ENCODE data around the gene HSPG2. TPM values are rescaled to one million over a fixed set of nuclear protein-coding genes. Genes with fewer than 3 reads are reported as not detected.

HSPG2 gene
- total and polyA plus RNA-seq, 10 of the 15 experiments (the other 5 are each of a cell fraction or from before 2014, with no cell fraction given): 0.30 to 3.4 (median 0.73) TPM; not detected in 2

DNA sequence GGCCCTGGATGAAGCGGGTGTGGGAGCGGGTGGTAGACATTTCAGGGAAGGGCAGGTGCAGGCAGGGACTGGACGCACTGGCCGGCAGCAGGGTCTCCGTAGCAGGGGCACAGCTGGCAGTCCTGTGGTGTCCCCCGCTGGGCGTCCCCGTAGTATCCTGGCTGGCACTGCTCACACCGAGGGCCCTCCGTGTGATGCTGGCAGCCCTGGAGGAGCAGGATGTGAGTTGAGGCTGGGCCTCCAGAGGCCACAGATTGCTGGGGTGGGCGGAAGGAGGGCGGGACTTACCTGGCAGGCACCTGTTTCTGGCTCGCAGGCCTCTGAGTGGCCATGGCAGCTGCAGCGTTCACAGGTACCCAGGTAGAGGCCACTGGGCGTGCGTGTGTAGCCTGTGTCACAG is 62.8 kb downstream of the HSPG2 start:
- no peak overlapping the region for H3K4me3 ChIP-seq
- FAIRE-seq (no peak), ATAC-seq (no peak), DNase-seq (ENCODE audit: low read depth, low spot score) (no peak)
- H3K27ac ChIP-seq (ENCODE audit: control insufficient read depth, insufficient read depth): no peak overlapping the region
- no peaks in the 10 kb centered on the region for H4K20me1 ChIP-seq (ENCODE audit: control insufficient read depth, insufficient read depth)
- ChIA-PET RAD21 (ENCODE audit: unreplicated experiment) (no interaction called here), POLR2A (no interaction called here), CTCF (no interaction called here), SMC1A (ENCODE audit: uncharacterized antibody, unreplicated experiment) (no interaction called here)
- H2AFZ ChIP-seq (ENCODE audit: control insufficient read depth, low read depth, low read length): no peak overlapping the region
- in situ Hi-C loops (cut with MboI) (no loop called here), intact Hi-C loops (cut with micrococcal nuclease; ENCODE audit: unreplicated experiment) (no loop called here)
- H3K9ac ChIP-seq (ENCODE audit: control insufficient read depth, insufficient read depth, low read length): no peak overlapping the region
- no peaks in the 10 kb centered on the region; a peak in 1 of 4 replicates for H3K27me3 ChIP-seq (replicated peaks in 1 of 2; ENCODE audit: control insufficient read depth in 2 of 2, insufficient read depth in 2 of 2, low read length in 1 of 2)
- no peak overlapping the region for H3K4me2 ChIP-seq (ENCODE audit: control insufficient read depth, insufficient read depth)
- no peaks in the 10 kb centered on the region for H3K36me3 ChIP-seq (ENCODE audit: control insufficient read depth in 2 of 2, insufficient read depth in 2 of 2, low read length in 1 of 2)
- no TSS peak for BruUV-seq (replicated peaks)
- H3K4me1 ChIP-seq (ENCODE audit: control insufficient read depth, insufficient read depth, low read length): peaks cover 2% of the 10 kb centered on the region; the same call in 1 of the 2 replicates
- no peaks in the 10 kb centered on the region for H3K9me3 ChIP-seq (replicated peaks; ENCODE audit: control insufficient read depth, insufficient read depth, low read length)
- no peaks in the 10 kb centered on the region for H3K79me2 ChIP-seq (ENCODE audit: control insufficient read depth, insufficient read depth, low read length)
- WGBS (ENCODE audit: insufficient coverage, insufficient replicate concordance, low lambda C conversion rate, missing lambda C conversion rate): 63% methylated on average over 13 of the region's 16 CpGs
- TF ChIP-seq RELA (IDR thresholded peaks at IDR 0.05; ENCODE audit: borderline replicate concordance, partially characterized antibody) (no peak), HCFC1 (IDR thresholded peaks at IDR 0.05; ENCODE audit: low read length) (no peak), SMAD1 (IDR thresholded peaks at IDR 0.05; ENCODE audit: low read depth, partially characterized antibody) (no peak), CREB1 (IDR thresholded peaks at IDR 0.05; ENCODE audit: low read depth) (no peak)

DNA sequence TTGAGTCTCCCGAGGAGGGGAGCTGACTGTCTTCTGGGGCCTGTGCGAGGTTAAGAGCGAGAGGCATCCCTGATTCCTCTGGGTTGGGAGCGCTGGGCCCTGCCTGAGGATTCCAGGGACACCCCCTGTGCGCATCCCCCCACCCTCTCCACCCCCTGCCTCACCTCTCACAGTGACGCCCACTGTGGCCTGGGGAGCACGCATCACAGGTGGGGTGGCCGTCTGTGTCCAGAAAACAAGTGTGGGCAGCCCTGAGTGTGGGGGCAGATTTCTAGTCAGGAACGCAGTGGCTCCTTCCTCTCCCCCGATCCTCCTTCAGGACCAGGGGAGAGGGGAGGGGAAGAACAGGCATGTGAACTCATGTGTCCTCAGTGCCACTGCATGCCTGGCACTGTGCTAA is 63.3 kb downstream of the HSPG2 start:
- H3K4me1 ChIP-seq (ENCODE audit: control insufficient read depth, insufficient read depth, low read length): peaks cover 2% of the 10 kb centered on the region; the same call in 1 of the 2 replicates
- no peak overlapping the region for H3K4me2 ChIP-seq (ENCODE audit: control insufficient read depth, insufficient read depth)
- intact Hi-C loops (cut with micrococcal nuclease; ENCODE audit: unreplicated experiment) (no loop called here), in situ Hi-C loops (cut with MboI) (no loop called here)
- DNase-seq (ENCODE audit: low read depth, low spot score): no peak
- no peak for ATAC-seq
- no peaks in the 10 kb centered on the region for H3K36me3 ChIP-seq (ENCODE audit: control insufficient read depth in 2 of 2, insufficient read depth in 2 of 2, low read length in 1 of 2)
- ChIA-PET CTCF (no interaction called here), SMC1A (ENCODE audit: uncharacterized antibody, unreplicated experiment) (no interaction called here), POLR2A (no interaction called here), RAD21 (ENCODE audit: unreplicated experiment) (no interaction called here)
- FAIRE-seq: no peak
- H3K27me3 ChIP-seq (replicated peaks in 1 of 2; ENCODE audit: control insufficient read depth in 2 of 2, insufficient read depth in 2 of 2, low read length in 1 of 2): no peaks in the 10 kb centered on the region; a peak in 1 of 4 replicates
- no peak overlapping the region for H3K4me3 ChIP-seq
- no peak overlapping the region for H3K9ac ChIP-seq (ENCODE audit: control insufficient read depth, insufficient read depth, low read length)
- H4K20me1 ChIP-seq (ENCODE audit: control insufficient read depth, insufficient read depth): no peaks in the 10 kb centered on the region
- 32% methylated on average over 10 of the region's 10 CpGs for WGBS (ENCODE audit: insufficient coverage, insufficient replicate concordance, low lambda C conversion rate, missing lambda C conversion rate)
- BruUV-seq (replicated peaks): no TSS peak
- no peaks in the 10 kb centered on the region for H3K9me3 ChIP-seq (replicated peaks; ENCODE audit: control insufficient read depth, insufficient read depth, low read length)
- H2AFZ ChIP-seq (ENCODE audit: control insufficient read depth, low read depth, low read length): no peak overlapping the region
- no peak for TF ChIP-seq RUNX3 (IDR thresholded peaks at IDR 0.05; ENCODE audit: low read length)
- no peak for TF ChIP-seq E2F4 (IDR thresholded peaks at IDR 0.05; ENCODE audit: low read depth, low read length)
- TF ChIP-seq NFIC (IDR thresholded peaks at IDR 0.05; ENCODE audit: low read depth, low read length): no peak
- TF ChIP-seq MEF2B (IDR thresholded peaks at IDR 0.05; ENCODE audit: partially characterized antibody, poor library complexity, severe bottlenecking): no peak
- no peak for TF ChIP-seq NKRF (conservative IDR thresholded peaks at IDR 0.05)
- TF ChIP-seq JUNB (IDR thresholded peaks at IDR 0.05): no peak
- TF ChIP-seq ZNF384 (IDR thresholded peaks at IDR 0.05; ENCODE audit: borderline replicate concordance, low read depth, low read length): no peak
- H3K79me2 ChIP-seq (ENCODE audit: control insufficient read depth, insufficient read depth, low read length): no peaks in the 10 kb centered on the region
- no peak overlapping the region for H3K27ac ChIP-seq (ENCODE audit: control insufficient read depth, insufficient read depth)

Measured in GM12878 (cell line).